Activated CD4-positive, alpha-beta T cell treated with anti-CD3 and anti-CD28 coated beads, Interleukin-2, amount 10 ng/mL, durations not matched to agents 24 days and 14 days (primary cell): ENCODE data around the gene PRDM2. TPM values are rescaled to one million over a fixed set of nuclear protein-coding genes. Genes with fewer than 3 reads are reported as not detected.

Experiments used
- DNase-seq: peaks from one replicate; pipeline ENCODE4 v3.0.0; 2022
- H3K27ac Mint-ChIP-seq: one replicate; pipeline ENCODE4 v1.8.0; 2022; ENCODE audit warnings: mild to moderate bottlenecking, mixed read lengths
- H3K27me3 Mint-ChIP-seq: one replicate; pipeline ENCODE4 v1.8.0; 2022; ENCODE audit warnings: mixed read lengths
- H3K36me3 Mint-ChIP-seq: one replicate; pipeline ENCODE4 v1.8.0; 2022; ENCODE audit warnings: low read depth, mild to moderate bottlenecking, mixed read lengths
- H3K4me1 Mint-ChIP-seq: one replicate; pipeline ENCODE4 v1.8.0; 2021; ENCODE audit warnings: mixed read lengths
- H3K4me3 Mint-ChIP-seq: one replicate; pipeline ENCODE4 v1.8.0; 2022; ENCODE audit warnings: mild to moderate bottlenecking, moderate library complexity, mixed read lengths
- H3K9me3 Mint-ChIP-seq: one replicate; pipeline ENCODE4 v1.8.0; 2021; ENCODE audit warnings: mixed read lengths
- intact Hi-C: fragments of 100-400 bp; cut with micrococcal nuclease; formaldehyde crosslinking; loops from one replicate; pipeline ENCODE4 v1.15.1; 2023
- total RNA-seq: library from RNA; stranded (reverse); gene quantifications from 2 replicates; pipeline ENCODE4 v1.2.3, GENCODE V29; 2022

PRDM2 gene
- total RNA-seq, 1 donor from 2014 or later: 45.9 TPM

- DNase-seq: no peak
- H3K9me3 Mint-ChIP-seq: no peaks in the 10 kb centered on the region
- peaks cover 22% of the 10 kb centered on the region for H3K4me1 Mint-ChIP-seq
- intact Hi-C loops: loop anchor here (5.0 kb wide), 1 partner anchor 38 kb away; no protein-coding TSS in a partner anchor
- no peak overlapping the region for H3K4me3 Mint-ChIP-seq
- no peaks in the 10 kb centered on the region for H3K27me3 Mint-ChIP-seq
- peak overlapping the region; percentile 69 for H3K27ac Mint-ChIP-seq
- peaks cover 45% of the 10 kb centered on the region for H3K36me3 Mint-ChIP-seq
Measured at GRCh38 chr1:13790290-13791030, 90.5 kb downstream of the PRDM2 start.

GRCh38 chr1:13792419-13792818 is 92.4 kb downstream of the PRDM2 start:
- Mint-ChIP-seq H3K27me3 (no peaks in the 10 kb centered on the region), H3K36me3 (peaks cover 42% of the 10 kb centered on the region), H3K27ac (peak overlapping the region; percentile 39), H3K4me3 (no peak overlapping the region), H3K4me1 (peaks cover 21% of the 10 kb centered on the region), H3K9me3 (no peaks in the 10 kb centered on the region)
- DNase-seq: no peak
- intact Hi-C loops: loop anchor here (5.0 kb wide), 1 partner anchor 40 kb away; no protein-coding TSS in a partner anchor

- intact Hi-C loops: loop anchor here (5.0 kb wide), 1 partner anchor 41 kb away; no protein-coding TSS in a partner anchor
- Mint-ChIP-seq H3K36me3 (peaks cover 35% of the 10 kb centered on the region), H3K4me1 (peaks cover 21% of the 10 kb centered on the region), H3K4me3 (no peak overlapping the region), H3K9me3 (no peaks in the 10 kb centered on the region), H3K27ac (peak overlapping the region; percentile 49), H3K27me3 (no peaks in the 10 kb centered on the region)
- no peak for DNase-seq
Measured at GRCh38 chr1:13793088-13793730, 93.2 kb downstream of the PRDM2 start.

GRCh38 chr1:13794231-13795187 is 94.5 kb downstream of the PRDM2 start:
- no peaks in the 10 kb centered on the region for H3K9me3 Mint-ChIP-seq
- intact Hi-C loops: loop anchor here (5.0 kb wide), 1 partner anchor 42 kb away; no protein-coding TSS in a partner anchor
- DNase-seq: no peak
- peaks cover 21% of the 10 kb centered on the region for H3K4me1 Mint-ChIP-seq
- no peak overlapping the region for H3K4me3 Mint-ChIP-seq
- H3K27me3 Mint-ChIP-seq: no peaks in the 10 kb centered on the region
- H3K27ac Mint-ChIP-seq: peak overlapping the region; percentile 55
- peaks cover 27% of the 10 kb centered on the region for H3K36me3 Mint-ChIP-seq

GRCh38 chr1:13797397-13797796 is 97.4 kb downstream of the PRDM2 start:
- H3K36me3 Mint-ChIP-seq: peaks cover 20% of the 10 kb centered on the region
- H3K9me3 Mint-ChIP-seq: no peaks in the 10 kb centered on the region
- DNase-seq: no peak
- H3K27me3 Mint-ChIP-seq: no peaks in the 10 kb centered on the region
- H3K4me3 Mint-ChIP-seq: no peak overlapping the region
- no peak overlapping the region for H3K27ac Mint-ChIP-seq
- intact Hi-C loops: no loop called here
- H3K4me1 Mint-ChIP-seq: peaks cover 13% of the 10 kb centered on the region

GRCh38 chr1:13798120-13798519 is 98.1 kb downstream of the PRDM2 start:
- Mint-ChIP-seq H3K36me3 (peaks cover 15% of the 10 kb centered on the region), H3K4me3 (no peak overlapping the region), H3K27me3 (no peaks in the 10 kb centered on the region), H3K9me3 (no peaks in the 10 kb centered on the region), H3K4me1 (peaks cover 13% of the 10 kb centered on the region), H3K27ac (no peak overlapping the region)
- intact Hi-C loops: no loop called here
- DNase-seq: no peak

GRCh38 chr1:13799502-13800283 is 99.7 kb downstream of the PRDM2 start:
- no peak for DNase-seq
- intact Hi-C loops: no loop called here
- Mint-ChIP-seq H3K9me3 (no peaks in the 10 kb centered on the region), H3K36me3 (peaks cover 10% of the 10 kb centered on the region), H3K4me3 (no peak overlapping the region), H3K27ac (no peak overlapping the region), H3K27me3 (no peaks in the 10 kb centered on the region), H3K4me1 (peaks cover 6% of the 10 kb centered on the region)

GRCh38 chr1:13801232-13801631 is 101.2 kb downstream of the PRDM2 start:
- intact Hi-C loops: no loop called here

GRCh38 chr1:13801655-13802486 is 101.9 kb downstream of the PRDM2 start:
- Mint-ChIP-seq H3K4me3 (no peak overlapping the region), H3K4me1 (peaks cover 7% of the 10 kb centered on the region), H3K27ac (no peak overlapping the region), H3K36me3 (no peaks in the 10 kb centered on the region), H3K27me3 (no peaks in the 10 kb centered on the region), H3K9me3 (no peaks in the 10 kb centered on the region)
- intact Hi-C loops: no loop called here
- DNase-seq: no peak

More at GRCh38 chr1:13801232-13801631, 101.2 kb downstream of the PRDM2 start:
- H3K9me3 Mint-ChIP-seq: no peaks in the 10 kb centered on the region
- no peaks in the 10 kb centered on the region for H3K27me3 Mint-ChIP-seq
- H3K4me3 Mint-ChIP-seq: no peak overlapping the region
- H3K36me3 Mint-ChIP-seq: no peaks in the 10 kb centered on the region
- peaks cover 1% of the 10 kb centered on the region for H3K4me1 Mint-ChIP-seq
- no peak overlapping the region for H3K27ac Mint-ChIP-seq
- no peak for DNase-seq

GRCh38 chr1:13802782-13803545 is 103.0 kb downstream of the PRDM2 start:
- H3K27ac Mint-ChIP-seq: no peak overlapping the region
- no peaks in the 10 kb centered on the region for H3K27me3 Mint-ChIP-seq
- no peak for DNase-seq
- H3K36me3 Mint-ChIP-seq: no peaks in the 10 kb centered on the region
- no peaks in the 10 kb centered on the region for H3K9me3 Mint-ChIP-seq
- intact Hi-C loops: no loop called here
- H3K4me3 Mint-ChIP-seq: no peak overlapping the region
- peaks cover 8% of the 10 kb centered on the region for H3K4me1 Mint-ChIP-seq

- DNase-seq: no peak
- intact Hi-C loops: no loop called here
- H3K4me1 Mint-ChIP-seq: peaks cover 8% of the 10 kb centered on the region
- H3K9me3 Mint-ChIP-seq: no peaks in the 10 kb centered on the region
- H3K27me3 Mint-ChIP-seq: no peaks in the 10 kb centered on the region
- H3K4me3 Mint-ChIP-seq: no peak overlapping the region
- no peak overlapping the region for H3K27ac Mint-ChIP-seq
- H3K36me3 Mint-ChIP-seq: no peaks in the 10 kb centered on the region
Measured at GRCh38 chr1:13803546-13804239, 103.7 kb downstream of the PRDM2 start.
